Stomach (tissue), 4 donors: ENCODE measurements around the gene INSR.
"Not testable (repeated sequence)": the region's sequence is repeated elsewhere in the genome, so short reads cannot be mapped to it uniquely, and the experiment has no call there.

Experiments used
- CTCF ChIP-seq, 7 experiments: fragments of 450-650 bp in 4 of 7; fragments of 200-600 bp in 3 of 7; sonication (generic) in 3 of 7; IDR thresholded peaks; one replicate each; pipeline ENCODE4 v1.5.1; 2016 to 2019; ENCODE audit warnings: antibody characterized with exemption in 7 of 7, control low read depth in 2 of 7, mild to moderate bottlenecking in 1 of 7
- POLR2A ChIP-seq, 4 donors: fragments of 450-650 bp; IDR thresholded peaks; one replicate each; pipeline ENCODE4 v1.6.1; 2016; ENCODE audit warnings: antibody characterized with exemption in 4 of 4, control low read depth in 2 of 4, mild to moderate bottlenecking in 1 of 4, moderate library complexity in 1 of 4
- POLR2AphosphoS5 ChIP-seq, 3 donors: sonication (generic); formaldehyde crosslinking; IDR thresholded peaks; one replicate each; pipeline ENCODE4 v1.6.1; 2016; ENCODE audit warnings: antibody characterized with exemption in 3 of 3

GRCh38 chr19:7308327-7308726, 14.1 kb upstream of the INSR start:
- TF ChIP-seq CTCF, POLR2A, POLR2AphosphoS5 (IDR thresholded peaks at IDR 0.05): not testable (repeated sequence)
